GM12873 (cell line): Measurements from ENCODE around the gene GADD45G.

Source experiments
- CTCF ChIP-seq: IDR thresholded peaks from 2 replicates; pipeline ENCODE4 v1.5.1; 2012; ENCODE audit warnings: low read depth, mild to moderate bottlenecking, moderate library complexity, low read length, control low read depth; ENCODE audit not compliant: insufficient read depth; ENCODE audit errors: missing control alignments

Gene GADD45G

GRCh38 chr9:89606624-89607311 lies 2.0 kb downstream of the GADD45G start:
- TF ChIP-seq CTCF = no peak

- no peak for TF ChIP-seq CTCF
Observed at GRCh38 chr9:89608641-89609335, 4.0 kb downstream of the GADD45G start.

GRCh38 chr9:89609426-89610006 lies 4.7 kb downstream of the GADD45G start:
- TF ChIP-seq CTCF = no peak

- TF ChIP-seq CTCF = no peak
Observed at GRCh38 chr9:89610391-89610925, 5.6 kb downstream of the GADD45G start.

GRCh38 chr9:89611425-89611824 lies 6.6 kb downstream of the GADD45G start:
- TF ChIP-seq CTCF = no peak

GRCh38 chr9:89612566-89613278 lies 7.9 kb downstream of the GADD45G start:
- TF ChIP-seq CTCF = no peak
